Body of pancreas (tissue), 4 donors: Measurements from ENCODE around the gene THADA.

ENCODE experiments used
- CTCF ChIP-seq, 7 experiments: fragments of 450-650 bp in 4 of 7; fragments of 200-600 bp in 3 of 7; sonication (generic) in 3 of 7; IDR thresholded peaks; one replicate each; pipeline ENCODE4 v1.5.1; 2016 to 2019; ENCODE audit warnings: antibody characterized with exemption in 7 of 7
- POLR2A ChIP-seq, 3 donors: fragments of 450-650 bp; IDR thresholded peaks; one replicate each; pipeline ENCODE4 v1.6.1; 2016; ENCODE audit warnings: antibody characterized with exemption in 3 of 3, mild to moderate bottlenecking in 2 of 3

- no peak for TF ChIP-seq CTCF (IDR thresholded peaks at IDR 0.05)
- no peak for TF ChIP-seq POLR2A (IDR thresholded peaks at IDR 0.05)
These were observed 357.7 kb downstream of the THADA start for GRCh38 chr2:43238176-43238575.
